Kidney (tissue), 14 donors: ENCODE measurements around the gene PCDH19. TPM values are rescaled to one million over a fixed set of nuclear protein-coding genes. Genes with fewer than 3 reads are reported as not detected.
A peak's percentile ranks its signal among the peaks of the same experiment; 100 is the strongest.

Experiments used
- DNase-seq, 5 donors: peaks; one replicate each; pipeline ENCODE4 v3.0.0-alpha.2; 2013 to 2020
- FAIRE-seq: peaks from 2 replicates; lab custom pipeline; 2012; peaks lifted over from hg19 to GRCh38; lab: Jason Lieb, UNC
- H3K27ac ChIP-seq, 2 donors: one replicate each; pipeline ENCODE4 v1.7.0; 2013; ENCODE audit warnings: low read depth in 2 of 2, low read length in 2 of 2, inconsistent platforms in 1 of 2
- H3K27me3 ChIP-seq: one replicate; pipeline ENCODE4 v1.7.1; 2013; ENCODE audit warnings: low read length, inconsistent platforms; ENCODE audit not compliant: control insufficient read depth, insufficient read depth
- H3K36me3 ChIP-seq, 3 donors: one replicate each; pipeline versions ENCODE4 v1.7.0 to v1.7.1; 2013; ENCODE audit warnings: low read length in 3 of 3, control low read depth in 1 of 3, inconsistent platforms in 1 of 3; ENCODE audit not compliant: insufficient read depth in 3 of 3, control insufficient read depth in 2 of 3
- H3K4me1 ChIP-seq, 3 donors: one replicate each; pipeline versions ENCODE4 v1.7.0 to v1.7.1; 2013; ENCODE audit warnings: low read length in 3 of 3, inconsistent platforms in 1 of 3, low read depth in 1 of 3; ENCODE audit not compliant: control insufficient read depth in 2 of 3, insufficient read depth in 2 of 3
- H3K4me3 ChIP-seq, 3 donors: one replicate each; pipeline versions ENCODE4 v1.7.0 to v1.8.1; 2013; ENCODE audit warnings: low read length in 3 of 3, control low read depth in 1 of 3, inconsistent platforms in 1 of 3
- H3K9ac ChIP-seq, 3 donors: one replicate each; pipeline versions ENCODE4 v1.7.0 to v1.7.1; 2013; ENCODE audit warnings: low read length in 3 of 3, control low read depth in 1 of 3, inconsistent platforms in 1 of 3
- H3K9me3 ChIP-seq, 3 donors: one replicate each; pipeline versions ENCODE4 v1.7.0 to v1.7.1; 2013; ENCODE audit warnings: low read length in 3 of 3, control low read depth in 1 of 3, inconsistent platforms in 1 of 3; ENCODE audit not compliant: control insufficient read depth in 2 of 3, insufficient read depth in 1 of 3
- CTCF ChIP-seq: IDR thresholded peaks from 3 replicates; pipeline ENCODE4 v1.5.1; 2012; ENCODE audit warnings: mild to moderate bottlenecking, moderate library complexity, borderline replicate concordance; ENCODE audit not compliant: insufficient read depth; ENCODE audit errors: extremely low read depth
- intact Hi-C: fragments of 100-400 bp; cut with DNase I; formaldehyde crosslinking; loops from one replicate; pipeline ENCODE4 v1.11.1; 2022
- polyA plus RNA-seq: library from polyadenylated mRNA; stranded (reverse); fragments of 350-450 nt; fragmentation: Illumina TruSeq; extraction: RNeasy Lipid Tissue Mini Kit (QIAGEN cat#74804); gene quantifications from one replicate; pipeline ENCODE4 v1.2.3, GENCODE V29; 2014; ENCODE audit warnings: low read depth, low replicate concordance; ENCODE audit not compliant: insufficient read depth
- total RNA-seq: library from RNA; stranded (reverse); fragmentation: NEBNext Ultra II Directional; extraction: Animal tissue kit (Norgen Biotek cat#: 25700); gene quantifications from one replicate; pipeline ENCODE4 v1.2.1, GENCODE V29; 2021
- donor health status: control.
- donor health status: control.
- donor health status: control.
- donor health status: control.
- donor health status: control.
- donor health status: DM: yes; HTN: yes; CAD: no.
- donor health status: Normal renal cell carcinoma (clear cell type).

Gene PCDH19
- total and polyA plus RNA-seq, 2 donors from 2014 or later, result 0.66 to 0.75 TPM

DNA sequence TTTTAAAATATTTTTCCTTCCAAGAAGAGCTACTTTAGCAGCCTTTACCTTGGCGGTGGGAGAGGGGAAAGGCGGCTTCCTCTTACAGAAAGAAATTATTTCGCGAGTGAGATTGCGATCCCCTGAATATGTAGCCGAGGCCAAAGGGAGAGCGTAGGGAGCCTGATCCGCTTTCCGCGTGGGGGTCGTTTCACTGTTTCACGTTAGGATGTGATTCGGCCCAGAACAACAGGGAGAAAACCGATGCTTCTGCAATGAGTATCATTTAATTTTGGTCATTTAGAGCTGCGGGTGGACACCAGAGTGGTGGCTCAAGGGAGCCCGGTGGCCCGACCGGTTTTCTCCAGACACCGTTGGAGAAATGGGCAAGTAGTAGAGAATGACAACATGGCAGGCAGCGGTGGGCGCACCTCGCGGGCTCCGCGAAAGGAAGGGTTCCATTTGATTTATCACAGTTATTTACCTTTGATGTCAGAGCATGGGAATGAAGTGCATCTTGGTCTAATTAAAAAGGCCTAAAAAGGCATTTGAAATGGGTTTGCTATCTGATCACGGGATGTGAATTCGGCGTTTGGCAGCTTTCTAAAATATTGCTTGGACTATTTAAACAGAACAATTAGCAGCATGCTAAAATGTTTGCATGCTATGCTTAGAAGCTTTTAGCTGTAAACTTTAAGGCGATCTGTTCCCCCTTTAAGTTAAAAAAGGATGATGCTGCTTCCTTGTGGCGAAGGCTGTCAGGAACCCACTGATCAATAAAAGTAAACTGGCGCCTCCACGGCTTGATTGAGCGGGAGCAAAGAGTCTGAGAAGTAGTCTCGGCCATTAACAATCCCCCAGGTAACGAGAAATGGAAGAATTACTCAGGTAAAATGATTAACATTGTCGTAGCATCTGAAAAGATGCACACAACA is 2.0 kb upstream of the PCDH19 start:
- Histone ChIP-seq H3K4me3 (no peak overlapping the region), H3K9me3 (no peaks in the 10 kb centered on the region), H3K27ac (no peak overlapping the region), H3K27me3 (peaks cover 20% of the 10 kb centered on the region), H3K9ac (no peak overlapping the region), H3K36me3 (no peaks in the 10 kb centered on the region), H3K4me1 (peaks cover 0 to 7% (median 0%) of the 10 kb centered on the region in 3 donors)
- no peak for TF ChIP-seq CTCF
- intact Hi-C loops, result no loop called here
- FAIRE-seq (no peak), DNase-seq (no peak)

DNA sequence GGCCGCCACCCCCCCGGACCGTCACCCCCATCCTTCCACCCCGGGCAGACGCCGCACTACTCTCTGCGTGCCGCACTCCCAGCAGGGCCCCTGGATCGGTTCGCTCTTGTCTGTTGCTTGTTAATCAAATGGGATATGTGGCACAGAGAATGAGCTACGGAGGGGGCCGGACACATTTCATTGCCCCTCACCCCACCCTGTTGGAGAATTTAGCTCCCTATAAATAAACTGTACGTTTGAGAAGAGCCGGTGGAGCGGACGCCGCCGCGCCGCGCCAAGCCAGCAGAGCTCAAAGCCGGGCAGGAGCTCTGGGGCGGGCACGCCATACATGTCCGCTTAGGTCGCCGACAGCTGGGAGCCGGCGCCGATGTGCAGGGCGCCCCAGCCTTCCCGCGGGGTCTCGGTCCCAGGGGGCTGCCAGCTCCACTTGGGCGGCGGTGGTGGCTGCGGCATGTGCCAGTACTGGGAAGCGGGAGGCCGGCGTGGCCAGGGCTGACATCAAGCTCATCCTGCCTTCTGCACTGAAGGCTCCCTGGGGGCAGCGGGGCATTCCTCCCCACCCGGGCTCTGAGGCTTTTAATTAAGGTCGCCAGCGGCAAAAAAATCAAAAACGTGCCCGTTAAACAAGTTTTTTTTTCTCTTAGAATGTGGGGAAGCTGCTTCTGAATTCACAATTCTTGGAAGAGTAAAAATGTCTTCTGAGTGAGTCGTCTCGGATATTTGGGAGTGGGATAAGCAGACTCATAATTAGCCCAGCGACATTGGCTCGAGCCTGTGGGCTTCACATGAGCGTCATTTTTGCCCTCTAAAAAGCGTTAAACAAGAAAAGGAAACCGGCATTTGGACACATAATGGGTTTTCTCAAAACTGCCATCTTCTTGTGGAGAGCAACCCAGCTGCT is 1.1 kb upstream of the PCDH19 start:
- peaks cover 28% of the 10 kb centered on the region for H3K27me3 ChIP-seq
- intact Hi-C loops, result no loop called here
- no peak overlapping the region for H3K4me3 ChIP-seq
- H3K36me3 ChIP-seq, result no peaks in the 10 kb centered on the region
- FAIRE-seq, result no peak
- no peak for TF ChIP-seq CTCF
- H3K27ac ChIP-seq, result no peak overlapping the region
- peak in 3 of 5 donors; percentile 19 to 68 (median 49) for DNase-seq
- H3K4me1 ChIP-seq, result peaks cover 0 to 7% (median 0%) of the 10 kb centered on the region in 3 donors
- no peaks in the 10 kb centered on the region for H3K9me3 ChIP-seq
- H3K9ac ChIP-seq, result no peak overlapping the region

DNA sequence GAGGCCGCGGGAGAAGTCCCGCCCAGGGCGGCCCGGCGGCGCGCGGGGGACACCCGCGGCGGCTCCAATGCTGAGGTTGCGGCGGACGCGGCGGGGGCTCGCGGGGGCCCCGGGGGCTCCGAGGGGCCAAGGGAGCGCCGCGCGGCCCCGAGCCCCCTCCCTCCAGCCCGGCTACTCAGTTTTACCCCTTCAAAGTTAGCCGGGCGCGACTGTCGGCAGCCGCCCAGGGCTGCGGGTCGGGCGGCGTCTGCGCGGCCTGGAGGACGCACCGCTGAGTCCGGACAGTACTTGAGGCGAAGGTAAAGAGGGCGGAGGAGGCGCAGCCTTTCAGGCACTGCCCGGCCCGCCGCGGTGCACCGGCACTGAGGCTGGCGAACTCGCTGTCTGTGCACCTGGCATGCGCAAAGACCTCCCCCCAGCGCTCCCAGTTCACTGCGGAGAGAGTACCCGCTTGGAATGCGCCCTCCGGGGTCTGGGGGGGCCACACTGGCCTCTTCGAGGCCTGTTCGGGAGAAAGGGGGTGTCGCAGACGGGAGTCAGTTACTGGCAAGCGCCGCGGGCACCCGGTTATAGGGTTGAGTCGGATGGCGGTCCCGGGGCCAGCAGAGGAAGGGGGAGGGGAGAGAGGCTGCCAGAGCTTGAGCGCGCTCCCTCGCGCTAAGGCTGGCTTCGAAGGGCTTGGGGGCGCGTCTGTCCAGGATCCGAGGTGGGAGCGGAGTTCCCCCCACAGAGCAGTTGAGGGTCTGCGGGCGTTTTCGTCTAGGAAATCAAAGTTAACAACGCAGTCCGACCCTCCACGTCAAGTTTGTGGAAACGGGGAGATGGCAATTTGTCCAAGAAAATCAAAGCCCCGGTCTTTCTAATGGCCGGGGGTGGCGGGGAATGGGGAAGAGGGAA is 1.1 kb downstream of the PCDH19 start:
- H3K4me3 ChIP-seq, result no peak overlapping the region
- peaks cover 36% of the 10 kb centered on the region for H3K27me3 ChIP-seq
- H3K27ac ChIP-seq, result no peak overlapping the region
- TF ChIP-seq CTCF, result no peak
- intact Hi-C loops, result no loop called here
- FAIRE-seq (no peak), DNase-seq (peak in 3 of 5 donors; percentile 24 to 62 (median 59))
- H3K9ac ChIP-seq, result no peak overlapping the region
- no peaks in the 10 kb centered on the region for H3K36me3 ChIP-seq
- no peaks in the 10 kb centered on the region for H3K9me3 ChIP-seq
- peaks cover 0 to 7% (median 0%) of the 10 kb centered on the region in 3 donors for H3K4me1 ChIP-seq
